Stimulated activated CD4-positive, alpha-beta T cell treated with anti-CD3 and anti-CD28 coated beads, Interleukin-4, amount 100 ng/mL, for 24 hours (primary cell): ENCODE results near the gene CENPA.
"Not testable (repeated sequence)": the region's sequence is repeated elsewhere in the genome, so short reads cannot be mapped to it uniquely, and the experiment has no call there.

Experiments used
- DNase-seq: peaks from one replicate; pipeline ENCODE4 v3.0.0-alpha.2; 2020

Gene CENPA

DNA sequence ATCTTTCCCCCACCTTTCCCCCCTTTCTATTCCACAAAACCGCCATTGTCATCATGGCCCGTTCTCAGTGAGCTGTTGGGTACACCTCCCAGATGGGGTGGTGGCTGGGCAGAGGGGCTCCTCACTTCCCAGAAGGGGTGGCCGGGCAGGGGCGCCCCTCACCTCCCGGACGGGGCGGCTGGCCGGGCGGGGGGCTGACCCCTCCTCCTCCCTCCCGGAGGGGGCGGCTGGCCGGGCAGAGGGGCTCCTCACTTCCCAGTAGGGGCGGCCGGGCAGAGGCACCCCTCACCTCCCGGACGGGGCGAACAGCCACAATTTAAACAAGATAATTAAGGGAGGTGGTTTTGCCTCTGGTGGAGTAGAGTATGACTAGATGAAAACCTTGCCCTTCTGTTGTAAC lies 9.3 kb downstream of the CENPA start:
- not testable (repeated sequence) for DNase-seq

- no peak for DNase-seq
Observed at GRCh38 chr2:26801328-26801727, 15.5 kb downstream of the CENPA start.

DNA sequence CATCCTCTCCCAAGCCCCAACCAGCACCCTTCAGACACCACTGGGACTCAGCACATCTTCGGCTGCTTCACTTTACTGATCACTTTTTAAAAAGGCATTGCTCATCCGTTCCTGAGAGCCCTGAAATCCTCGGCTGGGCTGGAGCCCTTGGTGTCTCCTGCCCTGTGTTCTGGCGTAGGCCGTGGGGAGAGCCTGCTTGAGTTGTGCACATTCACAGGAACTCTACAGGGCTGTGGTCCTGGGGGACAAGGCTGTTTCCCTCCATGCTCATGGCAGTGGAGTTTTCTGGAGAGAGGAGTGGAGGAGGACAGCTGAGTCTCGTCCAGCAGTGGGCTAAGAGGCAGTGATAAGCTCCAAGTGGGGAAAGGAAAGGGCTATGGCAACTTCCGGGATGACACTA lies 15.9 kb downstream of the CENPA start:
- no peak for DNase-seq

DNA sequence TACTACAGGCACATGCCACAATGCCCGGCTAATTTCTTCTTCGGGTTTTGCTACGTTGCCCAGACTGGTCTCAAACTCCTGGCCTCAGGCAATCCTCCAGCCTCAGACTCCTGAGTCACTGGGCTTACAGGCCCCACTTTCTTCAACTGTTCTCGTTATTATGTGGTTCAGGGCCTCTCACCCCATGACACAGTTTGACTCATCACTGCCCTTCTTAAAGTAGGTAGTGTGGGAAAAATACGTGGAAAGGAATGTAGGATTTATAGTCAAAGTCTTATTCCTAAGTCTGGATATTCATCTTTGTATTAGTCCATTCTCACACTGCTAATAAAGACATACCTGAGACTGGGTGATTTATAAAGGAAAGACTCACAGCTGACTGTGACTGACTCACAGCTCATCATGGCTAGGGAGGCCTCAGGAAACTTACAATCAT lies 19.4 kb downstream of the CENPA start:
- DNase-seq, result no peak

- DNase-seq, result no peak
Observed at GRCh38 chr2:26807788-26808460, 22.1 kb downstream of the CENPA start.

DNA sequence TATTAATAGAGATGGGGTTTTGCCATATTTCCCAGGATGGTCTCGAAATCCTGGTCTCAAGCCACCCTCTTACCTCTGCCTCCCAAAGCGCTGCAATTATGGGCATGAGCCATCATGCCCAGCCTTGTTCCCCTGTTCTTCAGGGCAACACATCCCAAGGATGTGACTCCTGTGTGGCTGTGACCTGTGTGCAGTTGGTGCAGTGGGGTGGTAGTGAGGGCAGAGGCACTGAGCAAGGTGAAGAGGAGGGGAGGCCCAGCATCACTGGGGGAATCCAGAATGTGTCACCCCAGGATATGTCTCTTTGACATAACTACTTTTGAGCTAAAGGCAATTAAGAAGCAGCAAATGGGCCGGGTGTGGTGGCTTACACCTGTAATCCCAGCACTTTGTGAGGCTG lies 23.4 kb downstream of the CENPA start:
- no peak for DNase-seq

GRCh38 chr2:26809876-26810577 lies 24.2 kb downstream of the CENPA start:
- DNase-seq, result no peak

- no peak for DNase-seq
Observed at GRCh38 chr2:26811261-26811660, 25.4 kb downstream of the CENPA start.

GRCh38 chr2:26811791-26812694 lies 26.2 kb downstream of the CENPA start:
- DNase-seq, result no peak

- DNase-seq, result no peak
Observed at GRCh38 chr2:26812731-26813130, 26.9 kb downstream of the CENPA start.

DNA sequence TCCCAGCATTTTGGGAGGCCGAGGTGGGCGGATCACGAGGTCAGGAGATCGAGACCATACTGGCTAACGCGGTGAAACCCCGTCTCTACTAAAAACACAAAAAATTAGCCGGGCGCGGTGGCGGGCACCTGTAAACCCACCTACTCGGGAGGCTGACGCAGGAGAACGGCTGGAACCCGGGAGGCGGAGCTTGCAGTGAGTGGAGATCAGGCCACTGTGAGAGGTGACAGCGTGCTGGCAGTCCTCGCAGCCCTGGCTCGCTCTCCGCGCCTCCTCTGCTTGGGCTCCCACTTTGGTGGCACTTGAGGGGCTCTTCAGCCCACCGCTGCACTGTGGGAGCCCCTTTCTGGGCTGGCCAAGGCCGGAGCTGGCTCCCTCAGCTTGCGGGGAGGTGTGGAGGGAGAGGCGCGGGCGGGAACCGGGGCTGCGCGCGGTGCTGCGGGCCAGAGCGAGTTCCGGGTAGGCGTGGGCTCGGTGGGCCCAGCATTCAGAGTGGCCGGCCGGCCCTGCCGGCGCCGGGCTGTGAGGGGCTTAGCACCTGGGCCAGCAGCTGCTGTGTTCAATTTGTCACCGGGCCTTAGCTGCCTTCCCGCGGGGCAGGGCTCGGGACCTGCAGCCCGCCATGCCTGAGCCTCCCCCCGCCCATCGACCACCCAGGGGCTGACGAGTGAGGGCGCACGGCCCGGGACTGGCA lies 28.4 kb downstream of the CENPA start:
- not testable (repeated sequence) for DNase-seq

- no peak for DNase-seq
Observed at GRCh38 chr2:26816893-26817292, 31.0 kb downstream of the CENPA start.

DNA sequence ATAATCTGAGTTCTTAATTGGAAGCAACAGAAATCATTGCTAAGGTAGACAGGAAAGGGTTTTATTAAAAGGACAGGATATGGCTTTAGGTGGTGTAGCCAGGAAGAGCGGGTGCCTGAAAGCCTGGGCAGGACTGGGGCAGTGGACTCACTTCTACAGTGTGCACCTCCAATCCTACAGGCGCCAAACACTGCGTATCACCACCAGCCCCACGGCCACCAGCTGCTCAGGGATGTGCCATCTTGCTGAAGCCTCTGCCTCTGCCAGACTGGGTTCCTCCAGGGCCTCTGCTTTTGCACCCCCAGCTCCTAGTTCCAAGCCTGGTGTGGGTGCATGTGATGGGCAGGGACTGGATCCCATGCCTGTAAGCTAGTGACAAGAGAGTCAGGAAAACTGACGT lies 32.4 kb downstream of the CENPA start:
- no peak for DNase-seq

DNA sequence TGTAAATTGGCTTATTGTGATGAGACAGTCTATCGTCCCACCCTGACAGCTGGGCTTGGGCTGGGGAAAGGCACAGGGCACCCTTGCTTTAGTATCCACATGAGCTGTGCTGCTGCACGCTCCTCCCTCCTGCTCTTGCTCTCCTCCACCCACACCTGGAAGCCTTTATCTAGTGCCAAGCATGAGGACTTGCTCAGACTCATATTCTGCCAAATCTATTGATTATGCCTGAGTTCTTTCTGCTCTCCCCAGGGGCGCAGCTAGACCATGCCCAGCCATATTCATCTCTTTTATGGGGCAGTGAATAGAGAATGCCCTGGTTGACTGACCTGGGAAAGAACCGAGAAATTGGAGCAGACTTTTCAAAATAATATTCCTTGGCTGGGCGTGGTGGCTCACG lies 33.1 kb downstream of the CENPA start:
- DNase-seq, result no peak

- DNase-seq, result no peak
Observed at GRCh38 chr2:26820932-26821331, 35.1 kb downstream of the CENPA start.

- DNase-seq, result no peak
Observed at GRCh38 chr2:26822877-26823276, 37.0 kb downstream of the CENPA start.

DNA sequence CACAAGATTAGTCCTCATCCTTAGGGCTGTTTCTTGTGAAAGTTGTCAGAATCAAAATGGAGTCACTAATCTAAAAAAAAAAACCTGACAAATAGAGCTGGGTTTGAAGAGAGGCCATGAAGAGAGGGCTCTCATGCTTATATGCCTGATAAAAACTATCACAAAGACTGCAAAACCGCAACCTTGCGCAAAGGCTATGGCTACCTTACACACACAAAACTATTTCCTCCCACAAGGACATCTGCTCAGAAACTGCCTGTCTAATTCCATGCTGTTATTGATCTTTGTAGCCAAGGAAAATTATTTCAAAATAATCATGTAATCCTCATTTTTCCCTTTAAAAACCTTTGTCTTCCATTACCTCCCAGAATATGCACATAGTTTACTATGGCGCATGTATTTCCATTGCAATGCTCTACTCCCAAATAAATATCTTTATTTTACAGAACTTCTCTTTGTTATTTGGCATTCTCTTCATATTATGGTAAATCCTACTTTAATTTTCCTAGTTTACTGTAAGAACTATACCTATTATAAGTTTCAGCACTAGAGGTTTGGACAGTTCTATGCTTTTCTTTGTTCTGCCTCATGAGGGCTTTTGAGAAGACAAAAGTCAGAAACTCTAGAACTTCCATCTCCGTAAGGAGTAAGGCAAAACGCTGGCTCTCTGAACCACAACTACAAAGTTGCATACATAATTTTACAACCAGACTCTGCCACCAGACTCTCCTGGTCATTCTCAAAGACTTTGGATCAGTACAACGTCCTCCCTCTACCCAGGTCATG lies 52.5 kb downstream of the CENPA start:
- DNase-seq, result no peak

DNA sequence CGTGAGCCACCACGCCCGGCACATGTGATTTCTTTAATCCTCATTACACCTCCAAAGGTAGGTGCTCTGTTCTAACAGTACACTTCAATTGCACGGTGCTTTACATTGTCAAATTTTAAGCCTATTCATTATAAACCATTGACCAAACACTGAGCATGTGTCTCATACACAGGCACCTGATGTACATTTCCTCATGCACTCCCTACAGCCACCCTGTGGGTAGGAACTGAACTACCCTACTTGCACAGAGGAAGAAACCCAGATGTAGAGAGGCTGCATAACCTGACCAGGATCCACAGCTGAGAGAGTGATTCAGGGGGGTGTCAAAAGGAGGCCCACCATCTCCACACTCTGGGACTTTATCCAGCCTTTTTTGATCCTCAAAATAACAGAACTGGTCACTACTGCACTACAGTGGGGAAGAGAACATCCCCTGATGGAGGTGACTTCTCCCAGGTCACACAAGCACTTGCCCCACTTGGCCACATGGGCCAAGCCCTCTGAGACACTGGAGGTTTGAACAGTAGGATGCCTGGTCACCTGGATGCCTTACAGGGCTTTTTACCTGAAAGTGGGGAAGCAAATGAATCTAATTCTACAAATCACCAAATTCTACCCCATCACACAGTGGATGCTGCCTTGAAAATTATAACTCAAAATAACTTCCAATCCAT lies 55.2 kb downstream of the CENPA start:
- no peak for DNase-seq

DNA sequence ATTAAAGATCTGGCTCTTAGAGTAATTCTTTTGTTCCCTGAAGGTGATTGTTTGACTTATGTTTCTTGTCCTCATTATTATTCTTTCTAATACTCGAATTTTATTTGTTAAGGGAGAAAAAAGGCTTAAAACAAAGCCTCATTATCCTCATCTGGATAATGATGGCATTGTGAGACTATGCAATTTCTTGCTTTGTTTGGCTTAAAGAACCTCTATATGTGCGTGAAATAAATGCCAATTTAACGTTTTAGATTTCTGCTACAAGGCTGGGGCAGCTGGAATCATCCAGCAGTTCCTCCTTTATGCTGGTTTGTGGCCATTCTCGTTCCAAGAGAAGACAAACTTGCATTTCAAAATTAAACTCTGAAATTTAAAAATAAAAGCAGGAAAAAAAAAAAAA lies 57.2 kb downstream of the CENPA start:
- no peak for DNase-seq
